Measurements from ENCODE around the gene TMEM182. TPM values are rescaled to one million over a fixed set of nuclear protein-coding genes. Genes with fewer than 3 reads are reported as not detected.

Gene TMEM182, protein sequence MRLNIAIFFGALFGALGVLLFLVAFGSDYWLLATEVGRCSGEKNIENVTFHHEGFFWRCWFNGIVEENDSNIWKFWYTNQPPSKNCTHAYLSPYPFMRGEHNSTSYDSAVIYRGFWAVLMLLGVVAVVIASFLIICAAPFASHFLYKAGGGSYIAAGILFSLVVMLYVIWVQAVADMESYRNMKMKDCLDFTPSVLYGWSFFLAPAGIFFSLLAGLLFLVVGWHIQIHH
- 6.1 and 26.5 TPM in 2 replicates for total RNA-seq (2014; rRNA removed; shearing (Covaris generic); ENCODE audit: low replicate concordance)

DNA sequence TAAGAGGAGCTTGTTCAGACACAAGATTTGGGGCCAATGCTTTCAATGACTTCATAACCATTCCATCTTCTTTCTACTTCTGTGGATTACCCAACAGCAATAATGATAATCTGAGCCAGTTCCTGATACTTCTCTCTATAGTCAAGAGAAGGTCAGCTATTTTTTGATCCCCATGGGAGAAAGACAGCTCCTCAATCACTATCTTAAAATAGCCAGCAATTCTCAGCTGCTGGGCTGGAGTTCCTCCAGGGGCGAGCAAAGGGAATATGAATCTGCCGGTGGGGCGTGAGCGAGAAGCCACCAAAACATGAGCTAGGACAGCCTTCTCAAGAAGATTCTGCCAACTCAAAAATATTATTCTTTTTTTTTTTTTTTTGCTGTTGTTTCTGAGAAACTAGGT is at the start of gene TMEM182:
TMEM182 (plus strand) TSS at position 269 of the 400 bp plus-strand sequence. CDS start 187 bp downstream, outside the sequence.
- Histone ChIP-seq H3K36me3 (ENCODE audit: insufficient read depth, low read length) (no peaks in the 10 kb centered on the region), H3K4me3 (ENCODE audit: low read length) (no peak within 1 kb of the TSS), H3K4me2 (ENCODE audit: low read depth, low read length, poor library complexity, severe bottlenecking) (no peak within 1 kb of the TSS), H3K27me3 (ENCODE audit: low read length) (no peaks in the 10 kb centered on the region), H3K9ac (ENCODE audit: low read length) (no peak within 1 kb of the TSS), H3K9me3 (ENCODE audit: low read length) (no peaks in the 10 kb centered on the region), H3K79me2 (ENCODE audit: low read length) (peaks cover 40% of the 10 kb centered on the region), H3K9me2 (replicated peaks; ENCODE audit: insufficient read depth, low read length) (no peaks in the 10 kb centered on the region), H3K27ac (ENCODE audit: low read length) (no peak within 1 kb of the TSS), H2AFZ (ENCODE audit: low read length) (no peak within 1 kb of the TSS), H3K4me1 (ENCODE audit: low read length) (peaks cover 5% of the 10 kb centered on the region), H4K20me1 (ENCODE audit: insufficient read depth, low read depth, low read length) (no peaks in the 10 kb centered on the region)
- no peak for DNase-seq

DNA sequence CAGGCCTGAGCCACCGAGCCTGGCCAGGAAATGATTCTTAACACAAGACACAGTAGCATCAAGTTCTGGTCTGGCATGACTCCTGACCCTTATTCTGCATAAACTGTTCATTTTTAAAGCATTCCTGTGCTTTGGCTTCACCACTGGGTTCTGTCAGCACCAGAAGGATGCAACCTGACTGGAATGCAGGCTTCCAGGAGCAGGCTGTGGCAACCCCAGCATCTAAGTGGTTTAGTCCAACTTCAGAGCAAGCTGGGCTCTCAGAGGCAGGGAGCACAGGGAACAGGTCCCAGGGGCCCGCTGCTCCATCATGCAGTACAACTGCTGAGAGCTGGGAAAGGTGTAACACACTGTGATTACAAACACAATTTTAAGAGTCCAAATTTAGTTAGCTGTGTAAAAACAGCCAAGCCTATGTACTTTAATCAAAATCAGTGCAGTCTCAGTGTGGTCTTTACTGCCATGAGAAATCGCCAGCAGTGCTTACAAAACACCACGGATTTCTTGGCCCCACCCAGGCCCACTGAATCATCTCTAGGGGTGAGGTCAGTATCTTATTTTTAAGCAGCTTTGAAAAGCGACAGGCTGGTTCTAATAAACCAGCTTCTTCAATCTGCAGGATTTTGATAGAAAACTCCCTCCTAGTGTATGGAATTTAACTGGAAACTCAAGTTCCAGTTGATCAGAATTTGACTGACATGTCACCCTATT is 44.4 kb upstream of the TMEM182 start:
- no peaks in the 10 kb centered on the region for H3K4me1 ChIP-seq (ENCODE audit: low read length)
- H3K27ac ChIP-seq (ENCODE audit: low read length): no peak overlapping the region
- no peaks in the 10 kb centered on the region for H4K20me1 ChIP-seq (ENCODE audit: insufficient read depth, low read depth, low read length)
- H3K4me2 ChIP-seq (ENCODE audit: low read depth, low read length, poor library complexity, severe bottlenecking): no peak overlapping the region
- no peaks in the 10 kb centered on the region for H3K9me2 ChIP-seq (replicated peaks; ENCODE audit: insufficient read depth, low read length)
- DNase-seq: no peak
- no peak overlapping the region for H3K4me3 ChIP-seq (ENCODE audit: low read length)
- H3K9me3 ChIP-seq (ENCODE audit: low read length): no peaks in the 10 kb centered on the region
- H2AFZ ChIP-seq (ENCODE audit: low read length): no peak overlapping the region
- H3K27me3 ChIP-seq (ENCODE audit: low read length): no peaks in the 10 kb centered on the region
- no peaks in the 10 kb centered on the region for H3K79me2 ChIP-seq (ENCODE audit: low read length)
- H3K36me3 ChIP-seq (ENCODE audit: insufficient read depth, low read length): peaks cover 27% of the 10 kb centered on the region
- no peak overlapping the region for H3K9ac ChIP-seq (ENCODE audit: low read length)

DNA sequence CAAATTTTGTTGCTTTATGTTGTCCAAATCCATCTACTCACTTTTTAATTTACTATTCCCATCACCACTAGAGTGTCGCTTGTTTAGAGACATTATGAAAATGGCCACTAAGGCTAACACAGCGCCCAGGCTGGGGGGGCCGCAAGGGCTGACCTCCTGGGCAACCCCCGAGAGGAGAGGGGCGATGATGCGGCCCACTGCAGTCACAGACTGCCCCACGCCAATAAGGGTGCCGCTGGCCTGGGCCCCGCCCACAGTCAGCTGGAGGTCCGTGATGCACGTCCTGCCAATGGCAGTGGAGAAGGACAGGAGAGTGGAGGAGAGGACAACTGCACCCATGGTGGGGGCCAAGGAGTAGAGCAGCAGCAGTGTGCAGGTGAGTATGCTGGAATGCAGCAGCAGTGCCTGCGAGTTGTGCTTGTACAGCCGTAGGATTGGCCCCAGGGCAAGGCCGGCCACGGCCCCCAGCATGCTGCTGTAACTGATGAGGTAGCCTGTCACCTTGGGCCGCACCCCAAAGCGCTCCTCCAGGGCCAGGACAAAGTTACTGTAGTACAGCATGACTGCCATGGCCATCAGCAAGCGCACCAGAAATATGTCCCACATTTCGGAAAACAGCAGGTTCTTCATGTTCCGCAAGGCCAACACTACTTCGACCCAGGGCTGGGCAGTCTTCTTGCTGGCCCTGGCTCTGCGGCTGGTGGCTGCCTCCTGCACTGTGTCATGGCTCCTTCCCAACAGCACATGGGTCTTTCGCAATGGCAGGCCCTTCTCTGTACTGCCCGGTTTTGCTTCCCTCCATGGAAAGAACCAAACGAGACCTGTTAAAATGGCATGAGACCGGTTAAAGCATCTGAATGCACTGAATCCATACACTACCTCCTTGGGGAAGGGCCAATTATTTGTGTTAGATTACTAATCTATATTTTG is 43.2 kb upstream of the TMEM182 start:
- H3K9me3 ChIP-seq (ENCODE audit: low read length): no peaks in the 10 kb centered on the region
- no peaks in the 10 kb centered on the region for H3K79me2 ChIP-seq (ENCODE audit: low read length)
- DNase-seq: no peak
- H3K27me3 ChIP-seq (ENCODE audit: low read length): no peaks in the 10 kb centered on the region
- H2AFZ ChIP-seq (ENCODE audit: low read length): no peak overlapping the region
- H4K20me1 ChIP-seq (ENCODE audit: insufficient read depth, low read depth, low read length): no peaks in the 10 kb centered on the region
- H3K4me1 ChIP-seq (ENCODE audit: low read length): no peaks in the 10 kb centered on the region
- no peak overlapping the region for H3K27ac ChIP-seq (ENCODE audit: low read length)
- H3K4me3 ChIP-seq (ENCODE audit: low read length): no peak overlapping the region
- no peak overlapping the region for H3K4me2 ChIP-seq (ENCODE audit: low read depth, low read length, poor library complexity, severe bottlenecking)
- no peaks in the 10 kb centered on the region for H3K9me2 ChIP-seq (replicated peaks; ENCODE audit: insufficient read depth, low read length)
- no peak overlapping the region for H3K9ac ChIP-seq (ENCODE audit: low read length)
- peaks cover 32% of the 10 kb centered on the region for H3K36me3 ChIP-seq (ENCODE audit: insufficient read depth, low read length)

DNA sequence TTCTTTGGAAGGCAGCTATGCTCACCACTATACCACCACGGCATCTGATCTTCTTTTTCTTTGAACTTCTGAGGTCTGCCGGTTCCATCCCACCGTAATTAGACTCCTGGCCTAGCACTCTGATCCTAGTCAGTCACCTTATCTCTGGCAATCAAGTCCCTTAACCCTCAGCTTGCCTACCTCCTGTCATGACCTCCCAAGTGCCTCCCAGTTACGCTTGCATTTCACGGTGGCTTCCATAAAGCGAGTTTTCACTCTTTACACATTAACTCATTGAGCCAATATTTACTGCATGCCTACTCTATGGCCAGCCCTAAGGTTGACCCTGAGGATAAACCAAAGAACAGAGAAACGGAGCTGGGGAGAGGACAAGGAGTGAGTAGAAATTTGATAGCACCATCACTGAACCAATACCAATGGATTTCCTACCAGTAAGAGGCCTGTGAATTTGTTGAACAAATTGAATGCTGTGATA is 37.8 kb upstream of the TMEM182 start:
- H3K27me3 ChIP-seq (ENCODE audit: low read length): no peaks in the 10 kb centered on the region
- no peaks in the 10 kb centered on the region for H3K9me2 ChIP-seq (replicated peaks; ENCODE audit: insufficient read depth, low read length)
- H4K20me1 ChIP-seq (ENCODE audit: insufficient read depth, low read depth, low read length): no peaks in the 10 kb centered on the region
- H3K79me2 ChIP-seq (ENCODE audit: low read length): no peaks in the 10 kb centered on the region
- no peak for DNase-seq
- H3K9me3 ChIP-seq (ENCODE audit: low read length): no peaks in the 10 kb centered on the region
- no peaks in the 10 kb centered on the region for H3K4me1 ChIP-seq (ENCODE audit: low read length)
- peaks cover 32% of the 10 kb centered on the region for H3K36me3 ChIP-seq (ENCODE audit: insufficient read depth, low read length)
- no peak overlapping the region for H3K4me3 ChIP-seq (ENCODE audit: low read length)
- H3K27ac ChIP-seq (ENCODE audit: low read length): no peak overlapping the region
- no peak overlapping the region for H3K9ac ChIP-seq (ENCODE audit: low read length)
- no peak overlapping the region for H2AFZ ChIP-seq (ENCODE audit: low read length)
- H3K4me2 ChIP-seq (ENCODE audit: low read depth, low read length, poor library complexity, severe bottlenecking): no peak overlapping the region

DNA sequence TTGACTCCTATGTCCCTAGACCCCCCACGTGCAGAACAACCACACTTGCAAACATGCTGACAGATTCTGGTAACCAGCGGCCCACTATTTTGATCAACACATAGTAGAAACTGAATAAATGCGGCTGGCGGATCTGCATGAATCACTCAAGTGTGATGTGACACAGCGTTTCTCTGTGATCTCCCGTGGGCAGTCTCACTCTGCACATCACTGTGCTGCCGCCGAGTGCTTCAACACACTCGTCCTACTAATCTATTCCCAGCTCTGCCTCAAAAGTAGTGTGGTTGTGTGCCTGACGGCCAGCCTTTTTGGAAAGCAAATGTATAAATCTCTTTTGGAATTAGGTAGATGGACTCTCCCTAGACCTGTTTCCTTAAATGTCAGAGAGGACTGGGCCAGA is 37.3 kb upstream of the TMEM182 start:
- Histone ChIP-seq H3K79me2 (ENCODE audit: low read length) (no peaks in the 10 kb centered on the region), H3K9ac (ENCODE audit: low read length) (no peak overlapping the region), H3K36me3 (ENCODE audit: insufficient read depth, low read length) (peaks cover 32% of the 10 kb centered on the region), H3K4me2 (ENCODE audit: low read depth, low read length, poor library complexity, severe bottlenecking) (no peak overlapping the region), H3K27ac (ENCODE audit: low read length) (no peak overlapping the region), H4K20me1 (ENCODE audit: insufficient read depth, low read depth, low read length) (no peaks in the 10 kb centered on the region), H3K4me3 (ENCODE audit: low read length) (no peak overlapping the region), H3K9me3 (ENCODE audit: low read length) (no peaks in the 10 kb centered on the region), H3K27me3 (ENCODE audit: low read length) (no peaks in the 10 kb centered on the region), H2AFZ (ENCODE audit: low read length) (no peak overlapping the region), H3K9me2 (replicated peaks; ENCODE audit: insufficient read depth, low read length) (no peaks in the 10 kb centered on the region), H3K4me1 (ENCODE audit: low read length) (no peaks in the 10 kb centered on the region)
- no peak for DNase-seq

DNA sequence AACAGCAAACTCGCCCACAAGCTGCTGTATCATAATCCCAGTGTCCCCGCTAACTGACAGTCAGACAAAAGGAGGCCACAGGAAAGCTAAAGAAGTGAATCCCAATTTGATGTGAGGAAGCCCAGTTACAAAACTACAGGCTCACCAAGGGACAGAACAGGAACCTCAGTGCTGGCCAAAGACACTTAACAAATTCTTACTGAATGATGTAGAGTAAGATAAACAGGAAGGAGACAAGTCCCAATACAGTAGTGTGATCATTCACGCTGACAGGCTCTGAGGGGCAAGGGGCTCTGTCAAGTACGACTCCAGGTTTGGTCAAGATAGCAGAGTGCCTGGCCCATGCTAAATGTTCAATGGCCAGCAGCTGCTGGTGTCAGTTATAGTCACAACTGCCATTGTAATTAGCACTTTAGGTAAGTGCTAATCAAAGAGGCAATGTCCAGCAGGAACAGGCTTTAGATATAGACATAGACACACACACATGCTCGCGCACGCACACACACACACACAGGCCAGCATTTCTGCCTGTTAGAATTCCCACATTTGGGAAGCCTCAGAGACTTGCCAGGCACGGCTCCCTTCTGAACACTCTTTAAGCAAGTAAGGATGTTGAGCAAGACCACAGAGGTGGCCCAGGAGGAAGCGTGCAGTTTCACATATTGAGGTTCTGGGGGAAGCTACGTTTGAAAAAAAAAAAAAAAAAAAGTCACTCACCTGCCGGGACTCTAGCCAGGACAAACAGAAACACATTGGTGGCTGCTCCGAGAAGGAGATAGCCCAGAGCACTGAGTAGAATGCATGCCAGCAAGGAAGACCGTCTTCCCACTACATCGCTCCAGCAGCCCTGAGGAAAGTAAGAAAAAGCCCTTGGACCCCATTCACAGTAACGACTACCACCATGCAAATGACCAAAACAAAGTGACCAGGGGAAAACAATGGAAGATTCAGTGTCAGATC is 35.4 kb upstream of the TMEM182 start:
- Histone ChIP-seq H3K4me1 (ENCODE audit: low read length) (no peaks in the 10 kb centered on the region), H3K4me3 (ENCODE audit: low read length) (no peak overlapping the region), H3K9me2 (replicated peaks; ENCODE audit: insufficient read depth, low read length) (no peaks in the 10 kb centered on the region), H4K20me1 (ENCODE audit: insufficient read depth, low read depth, low read length) (no peaks in the 10 kb centered on the region), H3K9ac (ENCODE audit: low read length) (no peak overlapping the region), H3K9me3 (ENCODE audit: low read length) (no peaks in the 10 kb centered on the region), H3K4me2 (ENCODE audit: low read depth, low read length, poor library complexity, severe bottlenecking) (no peak overlapping the region), H3K36me3 (ENCODE audit: insufficient read depth, low read length) (peaks cover 21% of the 10 kb centered on the region), H3K79me2 (ENCODE audit: low read length) (no peaks in the 10 kb centered on the region), H3K27me3 (ENCODE audit: low read length) (no peaks in the 10 kb centered on the region), H3K27ac (ENCODE audit: low read length) (no peak overlapping the region), H2AFZ (ENCODE audit: low read length) (no peak overlapping the region)
- no peak for DNase-seq

DNA sequence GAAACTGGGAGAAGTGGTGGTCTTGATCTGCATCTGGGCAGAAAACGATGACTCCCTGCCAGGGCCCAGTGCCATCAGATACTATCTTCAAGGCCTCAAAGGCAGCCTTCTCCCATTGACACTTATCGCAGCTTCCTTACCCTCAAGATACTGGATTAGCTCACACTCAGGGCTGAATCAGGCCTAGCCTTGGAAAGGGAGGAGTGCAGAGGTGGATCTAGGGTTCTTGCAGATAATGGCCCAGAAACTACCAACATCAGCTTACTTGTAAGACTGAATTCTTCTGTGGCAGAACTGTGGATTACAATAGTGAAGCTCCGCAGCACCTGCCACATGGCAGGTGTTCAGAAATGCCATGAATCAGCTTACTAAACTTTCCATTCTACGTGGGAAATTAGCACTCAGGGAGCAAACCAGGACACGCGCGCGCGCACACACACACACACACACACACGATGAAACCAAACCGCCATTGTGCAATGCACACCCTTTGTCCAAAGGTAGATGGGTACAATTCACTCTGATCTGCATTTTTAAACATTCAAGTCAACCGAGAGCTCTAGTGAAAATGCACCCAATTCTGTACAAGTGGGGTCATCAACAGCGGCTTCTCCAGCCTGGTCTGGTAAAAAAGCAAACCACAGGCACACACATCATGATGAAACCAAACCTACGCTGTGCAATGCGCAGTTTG is 26.3 kb upstream of the TMEM182 start:
- Histone ChIP-seq H3K4me2 (ENCODE audit: low read depth, low read length, poor library complexity, severe bottlenecking) (peak overlapping the region; percentile 87), H3K27ac (ENCODE audit: low read length) (no peak overlapping the region), H3K9me2 (replicated peaks; ENCODE audit: insufficient read depth, low read length) (no peaks in the 10 kb centered on the region), H3K79me2 (ENCODE audit: low read length) (peaks cover 78% of the 10 kb centered on the region), H3K9ac (ENCODE audit: low read length) (peak overlapping the region; percentile 86), H2AFZ (ENCODE audit: low read length) (no peak overlapping the region), H3K27me3 (ENCODE audit: low read length) (no peaks in the 10 kb centered on the region), H3K9me3 (ENCODE audit: low read length) (no peaks in the 10 kb centered on the region), H3K4me3 (ENCODE audit: low read length) (peak overlapping the region; percentile 85), H3K36me3 (ENCODE audit: insufficient read depth, low read length) (peaks cover 8% of the 10 kb centered on the region; the same call in 1 of the 2 replicates), H4K20me1 (ENCODE audit: insufficient read depth, low read depth, low read length) (no peaks in the 10 kb centered on the region; the same call in 1 of the 2 replicates), H3K4me1 (ENCODE audit: low read length) (peaks cover 35% of the 10 kb centered on the region)
- DNase-seq: no peak

Data from Karpas-422 (cell line).